ENCODE measurements around the gene CHKA. TPM values are rescaled to one million over a fixed set of nuclear protein-coding genes. Genes with fewer than 3 reads are reported as not detected.

The CHKA gene
- total RNA-seq, 2 donors from 2014 or later: 56.1 to 75.9 TPM

DNA sequence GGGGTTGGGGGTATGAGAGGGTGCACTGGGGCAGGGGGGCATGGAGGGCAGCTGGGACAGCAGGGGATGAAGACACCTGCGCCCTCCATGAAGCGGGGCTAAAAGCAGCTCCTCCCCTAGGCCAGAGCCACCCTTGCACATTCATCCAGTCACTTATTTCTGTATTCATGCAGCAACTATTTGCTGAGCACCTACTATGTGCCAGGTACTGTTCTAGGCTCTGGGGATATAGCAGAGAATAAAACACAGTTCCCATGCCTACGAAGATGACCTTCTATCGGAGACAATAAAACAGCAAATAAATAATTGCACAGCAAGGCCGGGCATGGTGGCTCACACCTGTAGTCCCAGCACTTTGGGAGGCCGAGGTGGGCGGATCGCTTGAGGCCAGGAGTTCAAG lies 105.7 kb downstream of the CHKA start:
- DNase-seq: no peak
- no peaks in the 10 kb centered on the region for H3K27me3 ChIP-seq (ENCODE audit: control insufficient read depth, insufficient read depth, low read length, poor library complexity, severe bottlenecking)
- no peak overlapping the region for H3K4me3 ChIP-seq (ENCODE audit: low read length)
- Mint-ChIP-seq H3K27me3 (ENCODE audit: insufficient read depth) (no peaks in the 10 kb centered on the region), H3K27ac (no peak overlapping the region), H3K4me1 (peaks cover under 1% of the 10 kb centered on the region), H3K4me3 (no peak overlapping the region), H3K9me3 (no peaks in the 10 kb centered on the region), H3K36me3 (ENCODE audit: low read depth) (no peaks in the 10 kb centered on the region)
- H3K4me1 ChIP-seq (ENCODE audit: control insufficient read depth, insufficient read depth, low read length): no peaks in the 10 kb centered on the region
- H3K9me3 ChIP-seq (ENCODE audit: control insufficient read depth, low read length): no peaks in the 10 kb centered on the region
- no peak overlapping the region for H3K27ac ChIP-seq (ENCODE audit: low read depth, low read length)
- H3K9ac ChIP-seq (ENCODE audit: extremely low read depth, low read length, poor library complexity, severe bottlenecking): no peak overlapping the region
- TF ChIP-seq, protein P1, sequence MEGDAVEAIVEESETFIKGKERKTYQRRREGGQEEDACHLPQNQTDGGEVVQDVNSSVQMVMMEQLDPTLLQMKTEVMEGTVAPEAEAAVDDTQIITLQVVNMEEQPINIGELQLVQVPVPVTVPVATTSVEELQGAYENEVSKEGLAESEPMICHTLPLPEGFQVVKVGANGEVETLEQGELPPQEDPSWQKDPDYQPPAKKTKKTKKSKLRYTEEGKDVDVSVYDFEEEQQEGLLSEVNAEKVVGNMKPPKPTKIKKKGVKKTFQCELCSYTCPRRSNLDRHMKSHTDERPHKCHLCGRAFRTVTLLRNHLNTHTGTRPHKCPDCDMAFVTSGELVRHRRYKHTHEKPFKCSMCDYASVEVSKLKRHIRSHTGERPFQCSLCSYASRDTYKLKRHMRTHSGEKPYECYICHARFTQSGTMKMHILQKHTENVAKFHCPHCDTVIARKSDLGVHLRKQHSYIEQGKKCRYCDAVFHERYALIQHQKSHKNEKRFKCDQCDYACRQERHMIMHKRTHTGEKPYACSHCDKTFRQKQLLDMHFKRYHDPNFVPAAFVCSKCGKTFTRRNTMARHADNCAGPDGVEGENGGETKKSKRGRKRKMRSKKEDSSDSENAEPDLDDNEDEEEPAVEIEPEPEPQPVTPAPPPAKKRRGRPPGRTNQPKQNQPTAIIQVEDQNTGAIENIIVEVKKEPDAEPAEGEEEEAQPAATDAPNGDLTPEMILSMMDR (conservative IDR thresholded peaks at IDR 0.05): no peak
- no peaks in the 10 kb centered on the region for H3K36me3 ChIP-seq (ENCODE audit: control insufficient read depth, insufficient read depth, low read length)
- 96% methylated on average over 6 to 8 of the region's 8 CpGs for whole genome bisulfite sequencing, 2 experiments (ENCODE audit: insufficient coverage in 1 of 2, insufficient read length in 1 of 2)

GRCh38 chr11:68014947-68015447 lies 106.2 kb downstream of the CHKA start:
- Mint-ChIP-seq H3K9me3 (no peaks in the 10 kb centered on the region), H3K36me3 (ENCODE audit: low read depth) (no peaks in the 10 kb centered on the region), H3K4me3 (no peak overlapping the region), H3K27ac (no peak overlapping the region), H3K4me1 (no peaks in the 10 kb centered on the region), H3K27me3 (ENCODE audit: insufficient read depth) (no peaks in the 10 kb centered on the region)
- H3K9me3 ChIP-seq (ENCODE audit: control insufficient read depth, low read length): no peaks in the 10 kb centered on the region
- TF ChIP-seq, protein P1 (conservative IDR thresholded peaks at IDR 0.05): no peak
- no peak overlapping the region for H3K9ac ChIP-seq (ENCODE audit: extremely low read depth, low read length, poor library complexity, severe bottlenecking)
- H3K36me3 ChIP-seq (ENCODE audit: control insufficient read depth, insufficient read depth, low read length): no peaks in the 10 kb centered on the region
- H3K4me3 ChIP-seq (ENCODE audit: low read length): no peak overlapping the region
- no peak for DNase-seq
- 94 to 97% methylated on average over 6 to 19 of the region's 19 CpGs for WGBS, 2 experiments (ENCODE audit: insufficient coverage in 1 of 2, insufficient read length in 1 of 2)
- no peaks in the 10 kb centered on the region for H3K4me1 ChIP-seq (ENCODE audit: control insufficient read depth, insufficient read depth, low read length)
- H3K27ac ChIP-seq (ENCODE audit: low read depth, low read length): no peak overlapping the region
- H3K27me3 ChIP-seq (ENCODE audit: control insufficient read depth, insufficient read depth, low read length, poor library complexity, severe bottlenecking): no peaks in the 10 kb centered on the region

GRCh38 chr11:68014157-68014946 lies 106.8 kb downstream of the CHKA start:
- Histone ChIP-seq H3K27me3 (ENCODE audit: control insufficient read depth, insufficient read depth, low read length, poor library complexity, severe bottlenecking) (no peaks in the 10 kb centered on the region), H3K9ac (ENCODE audit: extremely low read depth, low read length, poor library complexity, severe bottlenecking) (no peak overlapping the region), H3K4me1 (ENCODE audit: control insufficient read depth, insufficient read depth, low read length) (no peaks in the 10 kb centered on the region), H3K9me3 (ENCODE audit: control insufficient read depth, low read length) (no peaks in the 10 kb centered on the region), H3K27ac (ENCODE audit: low read depth, low read length) (no peak overlapping the region), H3K36me3 (ENCODE audit: control insufficient read depth, insufficient read depth, low read length) (no peaks in the 10 kb centered on the region), H3K4me3 (ENCODE audit: low read length) (no peak overlapping the region)
- Mint-ChIP-seq H3K4me3 (no peak overlapping the region), H3K36me3 (ENCODE audit: low read depth) (no peaks in the 10 kb centered on the region), H3K27me3 (ENCODE audit: insufficient read depth) (no peaks in the 10 kb centered on the region), H3K9me3 (peaks cover 3% of the 10 kb centered on the region), H3K27ac (no peak overlapping the region), H3K4me1 (no peaks in the 10 kb centered on the region)
- WGBS, 2 experiments (ENCODE audit: insufficient coverage in 1 of 2, insufficient read length in 1 of 2): 91 to 92% methylated on average over 4 to 16 of the region's 16 CpGs
- TF ChIP-seq, protein P1 (conservative IDR thresholded peaks at IDR 0.05): no peak
- no peak for DNase-seq
